ENCODE results near the gene G3BP1.

DNA sequence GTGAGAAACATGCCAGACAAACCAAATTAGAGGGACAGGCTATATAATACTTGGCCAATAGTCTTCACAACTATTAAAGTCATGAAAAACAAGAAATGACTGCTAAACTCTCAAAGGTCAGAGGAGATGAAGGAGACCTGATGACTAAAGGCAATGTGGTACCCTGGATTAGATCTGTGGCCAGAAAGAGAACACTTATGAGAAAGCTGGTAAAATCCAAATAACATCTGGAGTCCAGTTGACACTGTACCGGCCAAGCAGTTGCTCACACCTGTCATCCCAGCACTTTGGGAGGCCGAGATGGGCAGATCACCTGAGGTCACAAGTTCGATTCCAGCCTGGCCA is 37.7 kb upstream of the G3BP1 start:
- TF ChIP-seq, protein P1, sequence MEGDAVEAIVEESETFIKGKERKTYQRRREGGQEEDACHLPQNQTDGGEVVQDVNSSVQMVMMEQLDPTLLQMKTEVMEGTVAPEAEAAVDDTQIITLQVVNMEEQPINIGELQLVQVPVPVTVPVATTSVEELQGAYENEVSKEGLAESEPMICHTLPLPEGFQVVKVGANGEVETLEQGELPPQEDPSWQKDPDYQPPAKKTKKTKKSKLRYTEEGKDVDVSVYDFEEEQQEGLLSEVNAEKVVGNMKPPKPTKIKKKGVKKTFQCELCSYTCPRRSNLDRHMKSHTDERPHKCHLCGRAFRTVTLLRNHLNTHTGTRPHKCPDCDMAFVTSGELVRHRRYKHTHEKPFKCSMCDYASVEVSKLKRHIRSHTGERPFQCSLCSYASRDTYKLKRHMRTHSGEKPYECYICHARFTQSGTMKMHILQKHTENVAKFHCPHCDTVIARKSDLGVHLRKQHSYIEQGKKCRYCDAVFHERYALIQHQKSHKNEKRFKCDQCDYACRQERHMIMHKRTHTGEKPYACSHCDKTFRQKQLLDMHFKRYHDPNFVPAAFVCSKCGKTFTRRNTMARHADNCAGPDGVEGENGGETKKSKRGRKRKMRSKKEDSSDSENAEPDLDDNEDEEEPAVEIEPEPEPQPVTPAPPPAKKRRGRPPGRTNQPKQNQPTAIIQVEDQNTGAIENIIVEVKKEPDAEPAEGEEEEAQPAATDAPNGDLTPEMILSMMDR (IDR thresholded peaks at IDR 0.05): no peak
- TF ChIP-seq NFE2L1 (CRISPR knock-in tag; IDR thresholded peaks at IDR 0.05): no peak
- TF ChIP-seq, protein P2, sequence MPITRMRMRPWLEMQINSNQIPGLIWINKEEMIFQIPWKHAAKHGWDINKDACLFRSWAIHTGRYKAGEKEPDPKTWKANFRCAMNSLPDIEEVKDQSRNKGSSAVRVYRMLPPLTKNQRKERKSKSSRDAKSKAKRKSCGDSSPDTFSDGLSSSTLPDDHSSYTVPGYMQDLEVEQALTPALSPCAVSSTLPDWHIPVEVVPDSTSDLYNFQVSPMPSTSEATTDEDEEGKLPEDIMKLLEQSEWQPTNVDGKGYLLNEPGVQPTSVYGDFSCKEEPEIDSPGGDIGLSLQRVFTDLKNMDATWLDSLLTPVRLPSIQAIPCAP (CRISPR knock-in tag; IDR thresholded peaks at IDR 0.05): no peak
- TF ChIP-seq, protein P3, sequence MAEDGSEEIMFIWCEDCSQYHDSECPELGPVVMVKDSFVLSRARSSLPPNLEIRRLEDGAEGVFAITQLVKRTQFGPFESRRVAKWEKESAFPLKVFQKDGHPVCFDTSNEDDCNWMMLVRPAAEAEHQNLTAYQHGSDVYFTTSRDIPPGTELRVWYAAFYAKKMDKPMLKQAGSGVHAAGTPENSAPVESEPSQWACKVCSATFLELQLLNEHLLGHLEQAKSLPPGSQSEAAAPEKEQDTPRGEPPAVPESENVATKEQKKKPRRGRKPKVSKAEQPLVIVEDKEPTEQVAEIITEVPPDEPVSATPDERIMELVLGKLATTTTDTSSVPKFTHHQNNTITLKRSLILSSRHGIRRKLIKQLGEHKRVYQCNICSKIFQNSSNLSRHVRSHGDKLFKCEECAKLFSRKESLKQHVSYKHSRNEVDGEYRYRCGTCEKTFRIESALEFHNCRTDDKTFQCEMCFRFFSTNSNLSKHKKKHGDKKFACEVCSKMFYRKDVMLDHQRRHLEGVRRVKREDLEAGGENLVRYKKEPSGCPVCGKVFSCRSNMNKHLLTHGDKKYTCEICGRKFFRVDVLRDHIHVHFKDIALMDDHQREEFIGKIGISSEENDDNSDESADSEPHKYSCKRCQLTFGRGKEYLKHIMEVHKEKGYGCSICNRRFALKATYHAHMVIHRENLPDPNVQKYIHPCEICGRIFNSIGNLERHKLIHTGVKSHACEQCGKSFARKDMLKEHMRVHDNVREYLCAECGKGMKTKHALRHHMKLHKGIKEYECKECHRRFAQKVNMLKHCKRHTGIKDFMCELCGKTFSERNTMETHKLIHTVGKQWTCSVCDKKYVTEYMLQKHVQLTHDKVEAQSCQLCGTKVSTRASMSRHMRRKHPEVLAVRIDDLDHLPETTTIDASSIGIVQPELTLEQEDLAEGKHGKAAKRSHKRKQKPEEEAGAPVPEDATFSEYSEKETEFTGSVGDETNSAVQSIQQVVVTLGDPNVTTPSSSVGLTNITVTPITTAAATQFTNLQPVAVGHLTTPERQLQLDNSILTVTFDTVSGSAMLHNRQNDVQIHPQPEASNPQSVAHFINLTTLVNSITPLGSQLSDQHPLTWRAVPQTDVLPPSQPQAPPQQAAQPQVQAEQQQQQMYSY (CRISPR knock-in tag; IDR thresholded peaks at IDR 0.05): no peak

All from WTC11 (cell line).